IPS-18c (cell line): ENCODE results near the gene NUMA1.

Experiments used
- H3K4me3 ChIP-seq: 2 replicates; pipeline ENCODE4 v1.7.0; 2013; ENCODE audit warnings: low read depth, mild to moderate bottlenecking, low read length, moderate library complexity; ENCODE audit not compliant: insufficient read depth
- H3K9me3 ChIP-seq: one replicate; pipeline ENCODE4 v1.6.1; 2013; ENCODE audit warnings: mild to moderate bottlenecking, low read length, moderate library complexity; ENCODE audit not compliant: control insufficient read depth, insufficient read depth

The NUMA1 gene

DNA sequence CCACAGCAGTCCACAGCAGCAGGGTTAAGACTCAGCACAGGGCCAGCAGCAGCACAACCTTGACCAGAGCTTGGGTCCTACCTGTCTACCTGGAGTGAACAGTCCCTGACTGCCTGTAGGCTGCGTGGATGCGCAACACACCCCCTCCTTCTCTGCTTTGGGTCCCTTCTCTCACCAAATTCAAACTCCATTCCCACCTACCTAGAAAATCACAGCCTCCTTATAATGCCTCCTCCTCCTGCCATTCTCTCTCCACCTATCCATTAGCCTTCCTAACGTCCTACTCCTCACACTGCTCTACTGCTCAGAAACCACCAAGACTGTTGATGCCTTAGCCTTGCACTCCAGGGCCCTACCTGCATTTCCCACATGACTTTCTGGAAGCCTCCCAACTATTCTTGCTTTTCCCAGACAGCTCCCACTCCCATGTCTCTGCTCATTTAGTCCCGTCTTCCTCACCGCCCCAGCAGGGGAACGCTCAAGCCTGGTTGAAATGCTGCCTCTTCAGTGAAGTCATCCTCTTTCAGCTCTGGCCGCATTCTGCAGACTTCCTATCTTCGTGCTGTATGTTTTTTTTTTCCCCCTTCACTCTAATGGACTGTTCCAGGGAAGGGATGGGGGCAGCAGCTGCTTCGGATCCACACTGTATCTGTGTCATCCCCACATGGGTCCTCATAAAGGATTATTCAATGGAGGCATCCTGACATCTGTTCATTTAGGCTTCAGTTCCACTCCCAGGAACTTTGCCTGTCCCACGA lies 78.3 kb downstream of the NUMA1 start:
- Histone ChIP-seq H3K4me3 (no peak overlapping the region), H3K9me3 (no peaks in the 10 kb centered on the region)

DNA sequence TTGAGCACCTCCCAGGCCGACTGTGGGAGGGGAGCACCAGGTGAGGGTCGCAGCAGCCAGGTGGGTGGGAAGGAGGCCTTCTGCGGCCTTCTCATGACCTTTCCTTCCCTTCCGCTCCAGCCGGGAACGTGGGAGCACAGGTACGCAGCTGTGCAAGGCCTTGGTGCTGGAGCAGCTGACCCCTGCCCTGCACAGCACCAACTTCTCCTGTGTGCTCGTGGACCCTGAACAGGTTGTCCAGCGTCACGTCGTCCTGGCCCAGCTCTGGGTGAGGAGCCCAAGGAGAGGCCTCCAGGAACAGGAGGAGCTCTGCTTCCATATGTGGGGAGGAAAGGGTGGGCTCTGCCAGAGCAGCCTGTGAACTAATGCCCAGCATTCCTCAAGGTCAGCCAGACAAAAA lies 79.1 kb downstream of the NUMA1 start:
- Histone ChIP-seq H3K4me3 (no peak overlapping the region), H3K9me3 (no peaks in the 10 kb centered on the region)

DNA sequence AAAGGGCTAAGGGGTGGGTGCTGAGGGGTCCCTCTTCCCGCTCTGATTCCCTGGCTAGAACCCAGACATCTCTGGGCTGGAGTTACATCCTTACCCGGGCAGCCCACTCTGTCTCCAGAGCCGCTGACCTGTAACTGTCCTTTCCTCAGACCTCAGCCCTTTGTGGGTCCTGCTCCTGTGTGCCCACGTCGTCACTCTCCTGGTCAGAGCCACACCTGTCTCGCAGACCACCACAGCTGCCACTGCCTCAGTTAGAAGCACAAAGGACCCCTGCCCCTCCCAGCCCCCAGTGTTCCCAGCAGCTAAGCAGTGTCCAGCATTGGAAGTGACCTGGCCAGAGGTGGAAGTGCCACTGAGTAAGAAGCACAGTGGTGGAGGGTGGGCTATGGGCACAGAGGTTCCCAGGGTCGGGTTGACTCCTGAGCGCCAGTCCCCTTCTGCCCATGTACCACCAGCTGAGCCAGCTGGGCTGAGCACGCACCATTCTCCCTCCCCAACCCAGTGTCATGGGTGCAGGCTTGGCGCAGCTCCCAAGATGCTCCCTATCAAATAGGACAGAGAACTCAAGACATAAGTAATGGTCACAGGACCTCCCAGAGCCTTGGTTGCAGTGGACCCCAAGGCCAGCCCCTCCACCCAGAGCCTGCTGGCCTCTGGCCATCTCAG lies 80.0 kb downstream of the NUMA1 start:
- no peaks in the 10 kb centered on the region for H3K9me3 ChIP-seq
- H3K4me3 ChIP-seq = no peak overlapping the region

DNA sequence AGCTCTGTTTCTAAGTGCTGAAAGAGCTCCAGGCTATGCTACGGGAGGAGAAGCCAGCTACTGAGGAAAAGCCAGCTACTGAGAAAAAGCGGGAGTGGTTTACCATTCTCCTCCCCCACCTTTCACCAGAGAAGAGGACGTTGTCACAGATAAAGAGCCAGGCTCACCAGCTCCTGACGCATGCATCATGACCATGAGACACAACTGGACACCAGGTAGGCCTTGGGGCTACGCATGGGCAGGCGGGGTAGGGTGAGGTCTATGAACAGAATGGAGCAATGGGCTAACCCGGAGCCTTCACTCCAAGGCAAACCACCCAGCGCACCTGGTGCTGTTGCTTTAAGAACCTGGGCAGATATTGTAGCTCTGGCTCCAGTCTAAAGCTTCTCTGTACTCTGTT lies 80.5 kb downstream of the NUMA1 start:
- Histone ChIP-seq H3K9me3 (no peaks in the 10 kb centered on the region), H3K4me3 (no peak overlapping the region)

DNA sequence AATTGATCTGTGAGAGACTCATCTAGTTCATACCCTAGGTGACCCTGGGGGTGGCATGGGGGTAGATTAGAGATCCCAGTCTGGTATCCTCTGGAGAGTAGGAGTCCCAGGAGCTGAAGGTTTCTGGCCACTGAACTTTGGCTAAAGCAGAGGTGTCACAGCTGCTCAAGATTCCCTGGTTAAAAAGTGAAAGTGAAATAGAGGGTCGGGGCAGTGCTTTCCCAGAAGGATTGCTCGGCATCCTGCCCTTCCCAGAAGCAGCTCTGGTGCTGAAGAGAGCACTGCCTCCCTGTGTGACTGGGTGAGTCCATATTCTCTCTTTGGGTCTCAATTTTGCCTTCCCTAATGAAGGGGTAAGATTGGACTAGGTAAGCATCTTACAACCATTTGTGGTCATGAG lies 81.0 kb downstream of the NUMA1 start:
- H3K4me3 ChIP-seq = no peak overlapping the region
- no peaks in the 10 kb centered on the region for H3K9me3 ChIP-seq

DNA sequence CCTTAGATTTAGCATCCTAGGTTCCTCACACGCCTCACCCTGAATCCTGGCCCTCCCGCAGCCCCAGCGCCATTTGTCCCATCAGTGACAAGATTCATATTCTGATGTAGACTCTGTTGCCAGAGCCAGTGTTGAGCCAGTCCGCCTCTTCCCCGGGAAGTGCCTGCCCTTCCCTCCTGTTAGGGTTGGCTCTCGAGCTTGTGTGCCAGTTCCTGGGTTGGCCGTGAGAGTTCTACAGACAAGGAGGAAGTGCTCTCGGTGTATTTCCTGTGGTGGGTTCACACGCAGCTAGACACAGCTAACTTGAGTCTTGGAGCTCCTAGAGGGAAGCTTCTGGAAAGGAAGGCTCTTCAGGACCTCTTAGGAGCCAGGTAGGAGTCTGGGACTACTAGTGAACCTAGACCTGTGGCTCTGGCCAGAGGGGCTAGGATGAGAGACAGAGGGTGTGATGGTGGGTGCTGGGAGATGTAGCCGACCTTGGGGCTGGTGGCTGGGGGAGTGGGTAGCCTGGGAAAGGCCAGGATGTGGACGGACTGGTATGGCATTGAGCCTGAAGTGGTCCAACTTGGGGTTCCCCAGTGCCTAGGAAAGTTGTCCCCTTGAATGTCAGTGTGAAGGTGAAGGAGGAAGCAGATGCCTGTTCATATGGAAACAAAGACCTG lies 81.6 kb downstream of the NUMA1 start, which contains the start of gene IL18BP:
Gene IL18BP, plus strand, starts transcription at position 261 of the 662 bp plus-strand sequence. CDS start 1,076 bp downstream, outside the sequence.
- Histone ChIP-seq H3K4me3 (no peak within 1 kb of the TSS), H3K9me3 (no peaks in the 10 kb centered on the region)

DNA sequence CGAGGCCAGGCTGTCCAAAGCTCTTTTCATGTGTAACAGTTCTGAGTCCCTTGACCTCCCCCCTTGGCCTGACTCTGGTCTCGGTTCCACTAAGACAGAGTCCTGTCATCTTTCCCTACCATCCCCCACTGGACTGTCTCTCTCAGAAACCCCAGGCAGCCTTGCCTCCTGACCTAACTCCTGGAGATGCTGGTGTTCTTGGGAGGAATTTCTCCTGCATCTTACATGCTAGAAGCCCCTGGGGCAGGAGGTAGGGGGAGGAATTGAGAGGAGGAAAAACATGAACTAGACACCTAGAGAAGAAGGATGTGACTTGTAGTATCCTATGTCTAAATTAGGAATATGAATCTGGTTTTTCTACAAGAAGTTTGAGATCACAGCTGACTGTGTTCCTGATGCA lies 82.3 kb downstream of the NUMA1 start:
- Histone ChIP-seq H3K9me3 (no peaks in the 10 kb centered on the region), H3K4me3 (no peak overlapping the region)

DNA sequence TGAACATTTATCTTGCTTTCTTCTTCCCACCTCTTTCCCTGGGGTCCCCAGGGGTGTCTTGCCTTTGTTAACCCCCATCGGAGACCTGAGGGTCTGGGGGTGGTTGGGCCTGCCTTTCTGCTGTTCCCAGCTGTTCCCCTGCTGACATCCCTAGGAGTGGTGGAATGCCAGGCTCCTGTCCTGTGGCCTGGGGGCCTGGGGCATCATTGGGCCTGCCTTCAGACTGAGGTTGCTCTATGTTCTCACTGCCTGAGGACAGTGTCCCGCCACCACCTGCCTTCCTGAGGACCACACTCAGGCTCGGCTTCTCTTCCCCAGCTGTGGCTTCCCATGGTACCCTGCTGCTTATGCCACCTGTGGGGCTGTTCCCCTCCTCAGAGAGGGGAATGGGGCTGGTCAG lies 82.7 kb downstream of the NUMA1 start:
- H3K4me3 ChIP-seq = no peak overlapping the region
- H3K9me3 ChIP-seq = no peaks in the 10 kb centered on the region

DNA sequence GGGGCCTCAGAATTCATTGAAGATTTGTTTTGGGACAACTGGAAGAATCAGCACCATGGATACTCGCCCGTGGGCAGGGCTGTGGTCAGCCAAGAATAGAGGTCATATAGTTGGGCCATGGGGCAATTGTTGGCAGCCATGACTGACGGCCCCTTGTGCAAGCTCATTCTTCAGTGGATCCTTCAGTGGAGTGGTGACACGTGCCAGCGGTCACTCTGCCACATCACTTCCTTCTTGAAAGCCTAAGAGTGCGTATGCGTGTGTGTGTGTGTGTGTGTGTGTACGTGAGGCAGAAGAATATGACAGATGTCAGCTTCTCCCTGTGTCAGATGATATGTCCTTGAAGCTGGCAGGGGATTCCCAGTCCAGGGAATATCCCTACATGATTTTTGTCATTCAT lies 83.4 kb downstream of the NUMA1 start:
- H3K4me3 ChIP-seq = no peak overlapping the region
- no peaks in the 10 kb centered on the region for H3K9me3 ChIP-seq

DNA sequence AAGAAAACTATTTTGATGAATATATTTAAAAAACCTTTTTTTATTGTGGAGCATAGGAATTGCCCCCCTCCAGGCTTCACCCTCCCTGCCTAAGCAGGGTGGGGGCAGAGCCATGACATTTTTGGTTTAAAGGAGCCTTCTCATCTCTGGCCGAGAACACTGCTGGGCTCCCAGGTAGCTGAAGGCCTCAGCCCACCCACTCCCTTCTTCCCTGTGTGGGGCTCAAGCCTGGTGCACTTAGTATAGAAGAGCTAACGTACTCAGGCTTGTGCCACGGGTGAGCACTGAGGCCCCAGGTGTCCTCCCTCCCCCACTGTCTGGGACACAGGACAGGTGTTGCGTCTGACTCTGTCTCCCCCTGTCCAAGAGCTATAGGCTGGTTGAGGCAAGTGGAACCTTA lies 83.8 kb downstream of the NUMA1 start:
- no peaks in the 10 kb centered on the region for H3K9me3 ChIP-seq

DNA sequence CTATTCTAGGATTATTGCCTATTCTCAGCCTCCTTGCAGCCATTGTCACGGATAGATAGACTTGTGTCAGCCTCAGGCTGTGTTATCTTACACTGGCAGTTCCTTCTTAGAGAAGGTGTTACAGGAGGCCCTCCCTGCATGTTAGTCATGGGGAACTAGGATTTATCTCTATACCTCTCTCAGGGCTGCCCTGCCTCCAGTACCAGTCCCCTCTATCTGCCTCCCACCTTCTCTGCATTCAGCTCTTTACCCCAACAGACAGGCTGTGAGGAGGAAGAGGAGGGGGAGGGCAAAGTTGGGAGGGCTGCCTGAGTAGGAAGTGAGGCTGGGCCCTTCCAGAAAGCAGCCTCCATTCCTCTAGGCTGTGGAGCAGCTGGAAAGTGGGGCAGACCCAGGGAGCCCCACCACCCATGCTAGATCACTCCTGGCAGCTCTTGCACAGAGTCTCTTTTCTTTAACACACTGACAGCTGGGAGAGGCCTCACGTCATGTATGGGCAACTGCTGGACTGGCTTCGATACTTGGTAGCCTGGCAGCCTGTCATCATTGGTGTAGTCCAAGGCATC lies 84.5 kb downstream of the NUMA1 start:
- no peaks in the 10 kb centered on the region for H3K9me3 ChIP-seq
- no peak overlapping the region for H3K4me3 ChIP-seq

More for the DNA sequence above, 83.8 kb downstream of the NUMA1 start:
- no peak overlapping the region for H3K4me3 ChIP-seq

DNA sequence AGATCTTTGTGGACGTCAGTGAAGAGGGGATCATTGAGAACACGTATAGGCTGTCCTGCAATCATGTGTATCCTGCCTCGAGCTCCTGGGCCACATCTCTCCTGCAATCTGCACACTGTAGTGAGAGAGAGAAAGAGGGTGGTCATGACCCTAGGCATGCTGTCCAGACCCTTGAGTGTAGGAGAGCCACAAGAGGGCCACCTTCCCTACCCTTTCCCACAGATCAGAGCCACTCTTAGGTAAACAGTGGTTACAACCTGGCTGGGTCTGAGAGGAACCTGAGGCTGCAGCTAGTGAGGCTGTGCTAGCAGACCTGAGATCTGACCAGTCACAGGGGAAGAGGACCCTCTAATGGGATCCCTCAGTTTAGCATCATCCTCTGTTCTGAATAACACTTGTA lies 85.6 kb downstream of the NUMA1 start:
- H3K4me3 ChIP-seq = no peak overlapping the region
- H3K9me3 ChIP-seq = no peaks in the 10 kb centered on the region

DNA sequence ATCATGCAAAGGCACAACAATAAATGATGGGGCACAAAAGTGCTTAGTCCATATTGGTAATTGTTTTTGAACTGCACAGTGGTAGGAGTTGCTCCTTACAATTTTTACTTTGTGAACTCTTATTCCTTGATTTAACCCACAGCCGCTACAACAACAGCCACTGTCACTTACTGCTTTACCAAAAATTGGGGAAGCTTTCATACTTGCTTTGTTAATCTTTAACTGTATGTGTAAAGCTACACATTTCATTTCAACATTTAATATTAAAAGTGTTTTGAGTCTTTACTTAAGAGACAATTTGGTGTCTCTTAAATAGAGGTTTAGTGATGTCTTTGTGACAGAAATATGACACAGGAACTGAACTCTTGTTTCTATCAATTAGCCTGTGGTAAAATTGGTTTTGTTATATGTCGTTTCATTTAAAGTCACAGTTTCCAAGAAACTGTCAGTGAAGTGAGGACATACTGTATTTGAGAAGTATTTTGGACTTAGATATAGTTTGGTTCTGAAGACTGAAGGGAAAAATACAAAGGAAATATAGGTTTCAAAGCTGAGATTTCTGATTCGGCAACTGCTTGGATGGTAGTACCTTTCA lies 88.1 kb downstream of the NUMA1 start:
- H3K9me3 ChIP-seq = no peaks in the 10 kb centered on the region
- H3K4me3 ChIP-seq = no peak overlapping the region

DNA sequence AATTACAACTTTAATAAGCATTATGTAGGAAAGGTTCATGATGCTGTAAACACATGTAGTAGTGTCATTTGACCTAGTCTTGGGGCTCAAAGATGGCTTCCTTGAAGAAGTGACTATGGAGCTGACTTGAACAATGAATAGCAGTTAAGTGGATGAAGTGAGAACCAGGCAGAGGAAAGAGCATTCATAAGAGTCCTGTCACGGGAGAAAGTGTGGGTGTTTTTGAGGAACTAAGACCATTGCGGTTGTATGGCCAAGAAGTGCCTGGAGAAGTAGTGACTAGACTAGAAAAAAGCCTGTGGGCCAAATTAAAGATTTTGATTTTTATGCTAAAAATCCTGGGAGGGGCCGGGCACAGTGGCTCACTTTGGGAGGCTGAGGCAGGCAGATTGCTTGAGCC lies 88.8 kb downstream of the NUMA1 start:
- H3K4me3 ChIP-seq = no peak overlapping the region
- no peaks in the 10 kb centered on the region for H3K9me3 ChIP-seq

DNA sequence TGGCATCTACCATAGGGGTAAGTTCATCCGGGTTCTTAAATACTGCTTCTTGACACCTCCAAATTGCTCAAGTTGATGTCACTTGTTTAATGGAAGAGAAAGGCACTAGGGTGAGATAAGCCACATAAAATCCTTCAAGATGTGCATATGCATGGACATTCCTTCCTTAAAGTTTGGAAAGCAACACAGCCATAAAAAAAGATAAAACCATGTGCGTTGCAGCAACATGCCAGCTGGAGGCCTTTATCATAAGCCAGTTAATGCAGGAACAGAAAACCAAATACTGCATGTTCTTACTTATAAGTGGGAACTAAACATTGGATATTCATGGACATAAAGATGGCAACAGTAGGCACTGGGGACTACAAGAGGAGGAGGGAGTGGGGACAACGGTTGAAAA lies 89.6 kb downstream of the NUMA1 start:
- no peak overlapping the region for H3K4me3 ChIP-seq
- H3K9me3 ChIP-seq = no peaks in the 10 kb centered on the region

DNA sequence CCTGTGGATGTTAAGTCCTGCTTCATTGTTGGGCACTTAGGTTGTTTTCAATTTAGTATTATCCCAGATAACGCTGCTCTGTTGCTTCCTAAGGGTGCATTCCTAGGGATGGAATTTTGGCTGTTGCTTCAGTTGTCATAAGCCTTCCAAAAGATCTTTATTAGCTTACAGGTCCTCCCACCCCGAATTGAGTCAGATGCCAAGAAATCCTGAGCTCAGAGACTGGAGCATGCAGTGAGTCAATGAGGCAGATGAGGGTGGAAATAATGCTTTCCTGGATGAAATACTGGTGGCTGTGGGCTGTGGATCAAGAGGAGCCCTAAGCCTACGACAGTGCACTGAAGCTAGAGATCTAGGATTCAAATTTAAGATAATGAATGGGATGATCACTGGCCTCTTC lies 92.3 kb downstream of the NUMA1 start:
- no peak overlapping the region for H3K4me3 ChIP-seq
- no peaks in the 10 kb centered on the region for H3K9me3 ChIP-seq

DNA sequence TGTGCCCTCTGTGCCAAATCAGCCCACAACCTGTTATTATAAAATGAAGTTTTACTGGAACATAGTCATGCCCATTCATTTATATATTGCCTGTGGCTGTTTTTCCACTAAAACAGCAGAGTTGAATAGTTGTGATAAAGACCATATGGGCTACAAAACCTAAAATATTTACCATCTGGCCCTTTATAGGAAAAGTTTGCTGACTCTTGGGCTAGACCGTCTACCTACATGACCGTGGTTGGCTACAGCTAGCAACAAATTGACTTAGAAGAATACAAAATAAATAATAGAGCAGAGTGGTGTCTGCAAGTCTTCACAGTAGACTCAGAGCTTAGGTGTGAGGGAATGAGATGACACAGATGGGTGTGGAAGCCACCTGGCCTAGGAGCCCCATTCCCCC lies 92.8 kb downstream of the NUMA1 start:
- Histone ChIP-seq H3K4me3 (no peak overlapping the region), H3K9me3 (no peaks in the 10 kb centered on the region)
